Epithelial cell of proximal tubule (primary cell): ENCODE data around the gene ST6GALNAC6. TPM values are rescaled to one million over a fixed set of nuclear protein-coding genes. Genes with fewer than 3 reads are reported as not detected.
A peak's percentile ranks its signal among the peaks of the same experiment; 100 is the strongest.

Source experiments
- DNase-seq: peaks from one replicate; pipeline ENCODE4 v3.0.0-alpha.2; 2011; ENCODE audit warnings: low read depth
- H3K4me3 ChIP-seq: 2 replicates; pipeline ENCODE4 v1.5.1; 2011; ENCODE audit warnings: low read depth, mild to moderate bottlenecking, low read length
- total RNA-seq: library from RNA; depleted of rRNA; stranded (reverse); fragments of >200 nt; gene quantifications from 2 replicates; pipeline ENCODE4 v1.2.3, GENCODE V29; 2015
- TF ChIP-seq, protein P1 (sequence below): conservative IDR thresholded peaks from 2 replicates; pipeline ENCODE4 v1.5.1; 2012; ENCODE audit warnings: low read depth, mild to moderate bottlenecking, low read length

Gene ST6GALNAC6
- total RNA-seq, 1 donor from 2014 or later: 23.5 TPM

DNA sequence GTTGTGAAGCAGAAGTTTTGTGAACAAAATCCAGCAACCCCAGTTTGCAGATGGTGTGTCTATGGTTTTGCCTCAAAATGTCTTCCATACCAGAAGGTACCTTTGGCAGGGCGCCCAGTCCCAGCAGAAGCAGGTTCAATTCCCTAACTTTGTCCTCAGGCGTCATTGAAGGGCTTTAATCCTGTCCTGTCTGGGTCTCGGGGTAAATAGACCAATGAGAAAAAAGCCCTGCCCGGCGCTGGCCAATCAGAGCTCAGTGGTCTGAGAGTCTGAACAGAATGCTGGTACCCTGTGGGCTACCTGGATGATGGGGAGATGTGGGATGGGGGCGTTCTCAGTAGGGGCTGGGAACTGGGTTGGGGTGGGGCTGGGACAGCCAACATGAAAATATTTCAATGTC is 23.6 kb upstream of the ST6GALNAC6 start:
- no peak overlapping the region for H3K4me3 ChIP-seq
- DNase-seq: no peak
- TF ChIP-seq, protein P1, sequence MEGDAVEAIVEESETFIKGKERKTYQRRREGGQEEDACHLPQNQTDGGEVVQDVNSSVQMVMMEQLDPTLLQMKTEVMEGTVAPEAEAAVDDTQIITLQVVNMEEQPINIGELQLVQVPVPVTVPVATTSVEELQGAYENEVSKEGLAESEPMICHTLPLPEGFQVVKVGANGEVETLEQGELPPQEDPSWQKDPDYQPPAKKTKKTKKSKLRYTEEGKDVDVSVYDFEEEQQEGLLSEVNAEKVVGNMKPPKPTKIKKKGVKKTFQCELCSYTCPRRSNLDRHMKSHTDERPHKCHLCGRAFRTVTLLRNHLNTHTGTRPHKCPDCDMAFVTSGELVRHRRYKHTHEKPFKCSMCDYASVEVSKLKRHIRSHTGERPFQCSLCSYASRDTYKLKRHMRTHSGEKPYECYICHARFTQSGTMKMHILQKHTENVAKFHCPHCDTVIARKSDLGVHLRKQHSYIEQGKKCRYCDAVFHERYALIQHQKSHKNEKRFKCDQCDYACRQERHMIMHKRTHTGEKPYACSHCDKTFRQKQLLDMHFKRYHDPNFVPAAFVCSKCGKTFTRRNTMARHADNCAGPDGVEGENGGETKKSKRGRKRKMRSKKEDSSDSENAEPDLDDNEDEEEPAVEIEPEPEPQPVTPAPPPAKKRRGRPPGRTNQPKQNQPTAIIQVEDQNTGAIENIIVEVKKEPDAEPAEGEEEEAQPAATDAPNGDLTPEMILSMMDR: no peak

DNA sequence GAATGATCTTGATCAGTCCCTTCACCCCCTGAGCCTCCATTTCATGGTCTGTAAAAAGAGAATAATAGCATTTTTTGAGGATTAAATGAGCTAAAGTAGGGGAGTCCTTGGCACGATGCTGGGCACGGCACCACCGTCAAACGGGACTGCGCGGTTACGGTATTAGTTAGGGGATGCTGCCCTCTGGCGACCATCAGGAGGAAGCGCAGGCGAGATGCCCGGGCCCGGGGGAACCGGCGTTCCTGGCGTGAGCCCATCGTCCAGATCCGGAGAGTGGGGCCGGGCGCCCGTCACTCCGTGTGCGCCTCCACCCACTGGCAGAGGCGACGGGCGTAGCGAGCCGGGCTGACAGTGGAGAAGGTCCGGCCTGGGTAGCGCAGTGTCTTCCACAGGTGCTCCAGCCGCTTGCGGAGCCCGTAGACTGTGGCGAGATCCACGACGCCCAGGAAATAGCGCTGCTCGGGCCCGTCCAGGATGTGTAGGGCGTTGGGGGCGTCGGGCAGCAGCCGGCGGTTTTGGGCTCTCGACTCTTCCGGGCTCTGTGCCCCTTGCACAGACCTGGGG is 22.2 kb upstream of the ST6GALNAC6 start:
- no peak overlapping the region for H3K4me3 ChIP-seq
- DNase-seq: no peak
- TF ChIP-seq, protein P1: peak; percentile 71

DNA sequence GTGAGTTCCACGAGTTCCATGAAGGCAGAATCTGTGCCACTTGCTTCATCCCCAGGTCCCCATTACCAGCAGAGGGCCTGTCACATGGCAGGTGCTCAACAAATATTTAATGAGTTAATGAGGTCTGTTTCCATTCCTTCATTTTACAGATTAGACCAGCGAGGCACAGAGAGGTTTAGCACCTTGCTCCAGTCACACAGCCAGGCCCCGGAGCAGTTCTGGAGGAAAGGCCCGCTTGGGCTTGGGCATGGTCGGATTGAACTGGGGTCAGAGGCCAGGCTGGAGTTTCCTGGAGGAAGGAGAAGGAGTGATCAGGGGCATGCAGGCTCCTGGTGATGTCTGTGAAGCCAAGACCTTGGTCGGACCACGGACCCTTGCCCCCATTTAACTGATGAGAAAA is 21.4 kb upstream of the ST6GALNAC6 start:
- TF ChIP-seq, protein P1: no peak
- DNase-seq: no peak
- no peak overlapping the region for H3K4me3 ChIP-seq

DNA sequence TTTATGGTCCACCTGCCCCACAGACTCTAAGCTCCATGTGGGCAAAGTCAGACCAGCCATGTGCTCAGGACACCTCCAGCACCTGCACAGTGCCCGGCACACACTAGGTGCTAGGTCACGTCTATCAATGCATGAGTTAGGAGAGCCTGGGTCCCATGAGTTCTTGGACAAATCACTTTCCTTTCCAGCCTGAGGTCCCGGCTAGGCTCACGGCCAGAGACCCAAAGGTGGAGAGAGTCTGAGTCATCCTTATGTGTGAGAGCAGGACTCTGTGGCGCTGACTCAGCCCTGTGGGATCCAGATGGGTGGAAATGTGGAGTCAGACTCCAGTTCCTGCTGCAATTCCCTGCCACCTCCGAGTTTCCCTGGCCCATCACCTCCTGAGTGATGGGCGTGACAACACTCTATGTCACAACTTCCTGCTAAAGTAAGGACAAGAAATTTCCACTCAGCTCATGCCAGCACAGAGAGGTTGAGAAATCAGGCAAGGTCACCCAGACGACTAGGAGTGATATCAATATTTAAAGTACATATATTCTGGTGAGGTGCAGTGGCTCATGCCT is 19.9 kb upstream of the ST6GALNAC6 start:
- peak; percentile 96 for DNase-seq
- TF ChIP-seq, protein P1: no peak

DNA sequence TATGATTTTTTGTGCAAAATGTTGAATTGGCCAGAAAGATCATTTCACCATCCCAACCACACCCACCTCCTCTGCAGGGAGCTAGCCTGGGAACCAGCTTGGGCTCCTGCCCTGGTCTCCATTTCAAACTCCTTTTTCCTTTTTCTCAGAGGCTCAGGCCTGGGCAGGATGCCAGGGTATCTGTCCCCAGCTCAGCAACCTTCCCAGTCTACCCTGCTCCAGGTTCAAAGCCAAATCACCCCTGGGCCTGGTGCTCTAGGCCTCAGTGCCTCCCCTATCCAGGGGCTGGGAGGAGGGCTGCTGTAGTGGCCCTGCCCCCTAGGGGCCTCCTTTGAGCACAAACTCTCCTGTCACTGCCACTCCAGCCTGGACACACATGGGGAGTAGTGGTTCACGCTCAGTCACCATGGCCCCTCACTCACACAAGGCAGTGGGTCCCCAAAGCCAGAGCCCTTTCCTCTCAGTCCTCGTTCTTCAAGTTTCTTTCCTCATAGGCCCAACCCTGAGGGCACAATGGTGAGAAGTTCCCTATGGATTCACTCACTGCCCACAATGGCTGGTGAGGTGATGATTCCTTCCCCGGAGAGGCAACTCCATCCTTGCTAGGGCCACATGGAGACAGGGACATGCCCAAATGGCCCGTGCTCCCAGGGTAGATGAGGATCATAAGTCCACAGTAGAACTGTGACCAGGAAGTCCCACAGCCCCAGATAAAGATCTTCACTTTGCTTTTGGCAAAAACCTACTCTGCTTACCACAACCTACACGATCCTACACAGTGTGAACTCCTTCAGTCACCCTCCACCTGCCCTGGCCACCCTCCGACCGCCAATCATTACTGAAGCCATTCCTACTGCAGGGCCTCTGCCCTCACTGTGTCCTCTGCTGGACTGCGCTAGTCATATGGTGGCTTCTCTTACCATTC is 19.0 kb upstream of the ST6GALNAC6 start:
- TF ChIP-seq, protein P1: peak; percentile 25
- no peak overlapping the region for H3K4me3 ChIP-seq
- DNase-seq: no peak

More for the DNA sequence above, 19.9 kb upstream of the ST6GALNAC6 start:
- no peak overlapping the region for H3K4me3 ChIP-seq

DNA sequence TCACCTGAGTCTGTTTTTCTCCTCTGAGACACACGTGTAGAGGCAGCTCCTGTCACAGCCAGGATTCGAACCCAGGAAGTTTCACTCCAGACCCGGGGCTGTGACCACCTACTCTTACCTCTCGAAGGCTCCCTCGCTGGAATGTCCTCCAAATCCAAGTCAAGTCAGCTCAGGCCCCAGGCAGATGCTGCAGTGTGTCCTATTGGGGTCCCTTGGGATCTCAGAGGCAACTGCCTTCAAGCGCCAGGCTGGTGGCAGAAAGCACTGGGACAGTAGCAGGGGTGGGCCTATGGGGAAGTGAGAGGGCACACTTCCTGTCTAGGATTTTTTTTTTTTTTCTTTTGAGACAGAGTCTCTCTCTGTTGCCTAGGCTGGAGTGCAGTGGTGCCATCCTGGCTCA is 18.2 kb upstream of the ST6GALNAC6 start:
- H3K4me3 ChIP-seq: no peak overlapping the region
- DNase-seq: no peak
- TF ChIP-seq, protein P1: no peak
